Dermis microvascular lymphatic vessel endothelial cell (primary cell): ENCODE measurements around the gene FHOD1. TPM values are rescaled to one million over a fixed set of nuclear protein-coding genes. Genes with fewer than 3 reads are reported as not detected.

Experiments used
- total RNA-seq: library from RNA; depleted of rRNA; stranded (reverse); fragments of >200 nt; gene quantifications from 2 replicates; pipeline ENCODE4 v1.2.1, GENCODE V29; 2014

Gene FHOD1
- total RNA-seq, 1 donor from 2014 or later: 15.0 TPM

Other genes starting within 250 kb of the FHOD1 start
- gene CBFB, start 218.3 kb downstream of the FHOD1 start, total RNA-seq: 44.8 and 51.1 TPM in 2 replicates
- gene PHAF1, start 137.5 kb downstream of the FHOD1 start, total RNA-seq: 9.6 and 15.0 TPM in 2 replicates
- 2.4 and 6.3 TPM in 2 replicates for gene B3GNT9, start 96.5 kb downstream of the FHOD1 start, total RNA-seq
- 12.1 and 17.2 TPM in 2 replicates for gene TRADD, start 87.6 kb downstream of the FHOD1 start, total RNA-seq
- gene FBXL8, start 87.5 kb downstream of the FHOD1 start, total RNA-seq: 4.2 and 7.1 TPM in 2 replicates
- gene HSF4, start 82.7 kb downstream of the FHOD1 start, total RNA-seq: 0.77 and 1.1 TPM in 2 replicates
- 5.8 and 6.8 TPM in 2 replicates for gene NOL3, start 76.9 kb downstream of the FHOD1 start, total RNA-seq
- 6.7 and 8.1 TPM in 2 replicates for gene MATCAP1, start 63.5 kb downstream of the FHOD1 start, total RNA-seq
- 38.8 and 57.7 TPM in 2 replicates for gene EXOC3L1, start 57.3 kb downstream of the FHOD1 start, total RNA-seq
- 58.8 and 64.5 TPM in 2 replicates for gene E2F4, start 55.3 kb downstream of the FHOD1 start, total RNA-seq
- gene ELMO3, start 48.4 kb downstream of the FHOD1 start, total RNA-seq: 0.64 and 1.0 TPM in 2 replicates
- 23.6 and 28.1 TPM in 2 replicates for gene TMEM208, start 20.4 kb downstream of the FHOD1 start, total RNA-seq
- 0.39 and 0.51 TPM in 2 replicates for gene SLC9A5, start 1.5 kb upstream of the FHOD1 start, total RNA-seq
- 9.2 and 11.6 TPM in 2 replicates for gene PLEKHG4, start 32.1 kb upstream of the FHOD1 start, total RNA-seq
- gene KCTD19, start 79.3 kb upstream of the FHOD1 start, total RNA-seq: under 0.01 TPM in 1 of 2 replicates, not detected in the other
- under 0.01 and 0.13 TPM in 2 replicates for gene LRRC36, start 79.3 kb upstream of the FHOD1 start, total RNA-seq
- gene TPPP3, start 146.0 kb upstream of the FHOD1 start, total RNA-seq: under 0.01 TPM in 2 replicates
- 3.1 and 6.4 TPM in 2 replicates for gene ZDHHC1, start 169.0 kb upstream of the FHOD1 start, total RNA-seq
- gene HSD11B2, start 183.6 kb upstream of the FHOD1 start, total RNA-seq: not detected in 2 replicates
- 86.7 and 153 TPM in 2 replicates for gene ATP6V0D1, start 233.7 kb upstream of the FHOD1 start, total RNA-seq
- gene AGRP, start 236.1 kb upstream of the FHOD1 start, total RNA-seq: not detected in 2 replicates